HG02852 (cell line): ENCODE data around the gene MAGI2.
A peak's percentile ranks its signal among the peaks of the same experiment; 100 is the strongest.
"Not testable (repeated sequence)": the region's sequence is repeated elsewhere in the genome, so short reads cannot be mapped to it uniquely, and the experiment has no call there.

ENCODE experiments used
- ATAC-seq: cut with Tn5 transposase; IDR thresholded peaks from one replicate; pipeline ENCODE4 v1.9.1; 2021; ENCODE audit warnings: mild to moderate bottlenecking, moderate library complexity; ENCODE audit not compliant: unreplicated experiment

MAGI2 gene

GRCh38 chr7:78023191-78023590 is 1430.3 kb downstream of the MAGI2 start:
- no peak for ATAC-seq

- no peak for ATAC-seq
These were observed 1431.3 kb downstream of the MAGI2 start for GRCh38 chr7:78022165-78022564.

- no peak for ATAC-seq
These were observed 1432.6 kb downstream of the MAGI2 start for GRCh38 chr7:78020874-78021249.

- ATAC-seq = peak; percentile 30
These were observed 1433.2 kb downstream of the MAGI2 start for GRCh38 chr7:78020136-78020873.

- peak; percentile 87 for ATAC-seq
These were observed 1433.9 kb downstream of the MAGI2 start for GRCh38 chr7:78019447-78020135.

- no peak for ATAC-seq
These were observed 1434.6 kb downstream of the MAGI2 start for GRCh38 chr7:78018641-78019446.

GRCh38 chr7:78017591-78018100 is 1435.8 kb downstream of the MAGI2 start:
- no peak for ATAC-seq

GRCh38 chr7:78015574-78016260 is 1437.8 kb downstream of the MAGI2 start:
- ATAC-seq = no peak

- no peak for ATAC-seq
These were observed 1439.1 kb downstream of the MAGI2 start for GRCh38 chr7:78014401-78014800.

GRCh38 chr7:78013386-78013785 is 1440.1 kb downstream of the MAGI2 start:
- no peak for ATAC-seq

- no peak for ATAC-seq
These were observed 1441.8 kb downstream of the MAGI2 start for GRCh38 chr7:78011642-78012041.

GRCh38 chr7:78007231-78007630 is 1446.2 kb downstream of the MAGI2 start:
- no peak for ATAC-seq

GRCh38 chr7:78006063-78006755 is 1447.3 kb downstream of the MAGI2 start:
- ATAC-seq = no peak

- ATAC-seq = no peak
These were observed 1450.8 kb downstream of the MAGI2 start for GRCh38 chr7:78002715-78003114.

- no peak for ATAC-seq
These were observed 1451.4 kb downstream of the MAGI2 start for GRCh38 chr7:78002021-78002420.

- ATAC-seq = not testable (repeated sequence)
These were observed 1454.3 kb downstream of the MAGI2 start for GRCh38 chr7:77999168-77999567.

GRCh38 chr7:77995717-77996116 is 1457.8 kb downstream of the MAGI2 start:
- ATAC-seq = no peak

GRCh38 chr7:77993838-77994237 is 1459.6 kb downstream of the MAGI2 start:
- ATAC-seq = no peak

GRCh38 chr7:77991656-77992055 is 1461.8 kb downstream of the MAGI2 start:
- ATAC-seq = no peak

- no peak for ATAC-seq
These were observed 1463.4 kb downstream of the MAGI2 start for GRCh38 chr7:77989981-77990566.
